H1 (cell line): Measurements from ENCODE around the gene ZDHHC11B. TPM values are rescaled to one million over a fixed set of nuclear protein-coding genes. Genes with fewer than 3 reads are reported as not detected.

Experiments used
- CTCF ChIA-PET: fragments of 300-600 bp; sonication (Branson Sonifier 250); formaldehyde crosslinking; loops from one replicate; lab custom pipeline; 2021; ENCODE audit not compliant: partially characterized antibody; lab: Charles Lee
- POLR2A ChIA-PET: fragments of 300-600 bp; sonication (Branson Sonifier 250); formaldehyde crosslinking; loops from one replicate; lab custom pipeline; 2021; ENCODE audit warnings: inconsistent platforms; ENCODE audit not compliant: partially characterized antibody; lab: Charles Lee
- DNase-seq, 2 experiments: peaks; one replicate each; pipeline versions ENCODE4 v3.0.0 to v3.0.0-alpha.2; 2010 to 2022; ENCODE audit warnings: low spot score in 2 of 2, low read depth in 1 of 2, mixed read lengths in 1 of 2
- FAIRE-seq: peaks from 2 replicates; lab custom pipeline; 2011; peaks lifted over from hg19 to GRCh38; lab: Jason Lieb, UNC
- H2AFZ ChIP-seq: 2 replicates; pipeline ENCODE4 v1.8.1; 2012; ENCODE audit warnings: low read length, inconsistent platforms
- H2AK5ac ChIP-seq: 2 replicates; pipeline ENCODE4 v1.6.1; 2013; ENCODE audit warnings: low read depth, low read length
- H2BK120ac ChIP-seq: replicated peaks from 2 replicates; pipeline ENCODE3; 2013; ENCODE audit warnings: low read depth, low read length, inconsistent platforms
- H2BK12ac ChIP-seq: 2 replicates; pipeline ENCODE4 v1.6.1; 2013; ENCODE audit warnings: low read depth, low read length
- H2BK15ac ChIP-seq: 2 replicates; pipeline ENCODE4 v1.6.1; 2013; ENCODE audit warnings: low read length
- H2BK20ac ChIP-seq: 2 replicates; pipeline ENCODE4 v1.6.1; 2013; ENCODE audit warnings: low read length
- H2BK5ac ChIP-seq: 2 replicates; pipeline ENCODE4 v1.6.1; 2013; ENCODE audit warnings: low read depth, low read length
- H3K14ac ChIP-seq: 2 replicates; pipeline ENCODE4 v1.6.1; 2013; ENCODE audit warnings: inconsistent platforms; ENCODE audit not compliant: insufficient read length
- H3K18ac ChIP-seq: 2 replicates; pipeline ENCODE4 v1.6.1; 2013; ENCODE audit warnings: low read length; ENCODE audit errors: extremely low read depth
- H3K23ac ChIP-seq: 2 replicates; pipeline ENCODE4 v1.6.1; 2013; ENCODE audit warnings: inconsistent platforms; ENCODE audit not compliant: insufficient read length
- H3K23me2 ChIP-seq: 2 replicates; pipeline ENCODE4 v1.6.1; 2013; ENCODE audit warnings: low read depth, low read length
- H3K27ac ChIP-seq: 2 replicates; pipeline ENCODE4 v1.6.1; 2011; ENCODE audit warnings: low read depth, low read length, inconsistent platforms
- H3K27me3 ChIP-seq, 4 experiments: replicated peaks in 1 of 4; 1 replicate in 1 of 4; 2 replicates in 3 of 4; pipeline versions ENCODE4 v1.6.1 to v1.8.1; 2011 to 2013; ENCODE audit warnings: low read length in 3 of 4, mild to moderate bottlenecking in 3 of 4, inconsistent platforms in 2 of 4, mixed read lengths in 2 of 4, moderate library complexity in 1 of 4; ENCODE audit not compliant: control insufficient read depth in 3 of 4, insufficient read depth in 3 of 4; ENCODE audit errors: extremely low read depth in 1 of 4
- H3K36me3 ChIP-seq, 4 experiments: 2 replicates each; pipeline versions ENCODE4 v1.6.1 to v1.8.1; 2011 to 2013; ENCODE audit warnings: mild to moderate bottlenecking in 4 of 4, low read length in 3 of 4, moderate library complexity in 2 of 4, control low read depth in 1 of 4, inconsistent platforms in 1 of 4; ENCODE audit not compliant: insufficient read depth in 4 of 4, control insufficient read depth in 2 of 4
- H3K4ac ChIP-seq: replicated peaks from 2 replicates; pipeline ENCODE3; 2013; ENCODE audit warnings: low read length, low read depth, mixed read lengths, inconsistent platforms; ENCODE audit not compliant: insufficient read length
- H3K4me1 ChIP-seq, 4 experiments: replicated peaks in 1 of 4; 1 replicate in 1 of 4; 2 replicates in 3 of 4; pipeline versions ENCODE4 v1.6.1 to v1.8.1; 2011 to 2013; ENCODE audit warnings: low read length in 3 of 4, inconsistent platforms in 2 of 4, mixed read lengths in 1 of 4; ENCODE audit not compliant: insufficient read depth in 4 of 4, control insufficient read depth in 3 of 4
- H3K4me2 ChIP-seq, 2 experiments: 2 replicates each; pipeline versions ENCODE4 v1.6.1 to v1.8.1; 2011 to 2013; ENCODE audit warnings: low read depth in 2 of 2, low read length in 2 of 2, control low read depth in 1 of 2, inconsistent platforms in 1 of 2, mild to moderate bottlenecking in 1 of 2; ENCODE audit not compliant: insufficient read depth in 1 of 2
- H3K4me3 ChIP-seq, 4 experiments: fragments of 200-600, 300-600 bp in 1 of 4; sonication (generic), shearing (Covaris generic), sonication (Bioruptor Twin) in 1 of 4; 2 replicates each; pipeline versions ENCODE4 v1.5.1 to v1.8.1; 2011 to 2016; ENCODE audit warnings: low read length in 4 of 4, low read depth in 3 of 4, control low read depth in 2 of 4, inconsistent platforms in 2 of 4, mild to moderate bottlenecking in 2 of 4, mixed read lengths in 1 of 4, moderate library complexity in 1 of 4; ENCODE audit not compliant: insufficient read depth in 2 of 4; ENCODE audit errors: extremely low read depth in 1 of 4
- H3K56ac ChIP-seq: replicated peaks from 2 replicates; pipeline ENCODE3; 2013; ENCODE audit warnings: low read depth, mild to moderate bottlenecking, mixed read lengths, low read length, inconsistent platforms; ENCODE audit not compliant: insufficient read length
- H3K79me1 ChIP-seq: 2 replicates; pipeline ENCODE4 v1.6.1; 2013; ENCODE audit warnings: low read depth, low read length, control low read depth
- H3K79me2 ChIP-seq, 2 experiments: 2 replicates each; pipeline versions ENCODE4 v1.6.1 to v1.8.1; 2012 to 2013; ENCODE audit warnings: low read length in 2 of 2, mild to moderate bottlenecking in 2 of 2, inconsistent platforms in 1 of 2; ENCODE audit not compliant: insufficient read depth in 2 of 2, control insufficient read depth in 1 of 2
- H3K9ac ChIP-seq, 4 experiments: replicated peaks in 1 of 4; 1 replicate in 1 of 4; 2 replicates in 3 of 4; pipeline versions ENCODE4 v1.6.1 to v1.8.1; 2011 to 2013; ENCODE audit warnings: low read depth in 3 of 4, low read length in 3 of 4, control low read depth in 2 of 4, mild to moderate bottlenecking in 2 of 4, moderate library complexity in 2 of 4, inconsistent platforms in 1 of 4; ENCODE audit errors: extremely low read depth in 1 of 4
- H3K9me3 ChIP-seq, 2 experiments: 2 replicates each; pipeline versions ENCODE4 v1.6.1 to v1.8.1; 2012 to 2013; ENCODE audit warnings: mild to moderate bottlenecking in 2 of 2, moderate library complexity in 2 of 2, control low read depth in 1 of 2, inconsistent platforms in 1 of 2, low read depth in 1 of 2, low read length in 1 of 2, mixed read lengths in 1 of 2; ENCODE audit not compliant: insufficient read depth in 2 of 2
- H4K20me1 ChIP-seq, 2 experiments: replicated peaks in 1 of 2; 2 replicates each; pipeline versions ENCODE3 to v1.8.1; 2011 to 2013; ENCODE audit warnings: inconsistent platforms in 2 of 2, low read length in 2 of 2, mild to moderate bottlenecking in 1 of 2; ENCODE audit not compliant: insufficient read depth in 2 of 2, control insufficient read depth in 1 of 2
- H4K5ac ChIP-seq: 2 replicates; pipeline ENCODE4 v1.6.1; 2013; ENCODE audit warnings: low read length, low read depth, mixed read lengths, inconsistent platforms; ENCODE audit not compliant: insufficient read length
- H4K8ac ChIP-seq: 2 replicates; pipeline ENCODE4 v1.8.0; 2013; ENCODE audit warnings: mild to moderate bottlenecking, moderate library complexity, low read length, inconsistent platforms; ENCODE audit not compliant: insufficient read depth; ENCODE audit errors: extremely low read depth
- H4K91ac ChIP-seq: replicated peaks from 2 replicates; pipeline ENCODE3; 2013; ENCODE audit warnings: low read length, mixed read lengths, inconsistent platforms; ENCODE audit not compliant: insufficient read length
- ASH2L ChIP-seq: fragments of 200-600, 300-600 bp; sonication (generic); IDR thresholded peaks from one replicate; pipeline ENCODE4 v1.7.1; 2017; ENCODE audit warnings: low read length
- BCL11A ChIP-seq, 2 experiments: IDR thresholded peaks; one replicate each; pipeline ENCODE4 v1.6.1; 2011; ENCODE audit warnings: low read depth in 2 of 2, low read length in 2 of 2, mild to moderate bottlenecking in 2 of 2
- CBX8 ChIP-seq: fragments of 300-800, 300-1000 bp; sonication (generic); IDR thresholded peaks from 2 replicates; pipeline ENCODE4 v1.7.1; 2016; ENCODE audit warnings: low read depth, low read length, borderline replicate concordance
- CHD1 ChIP-seq: IDR thresholded peaks from 2 replicates; pipeline ENCODE4 v1.6.1; 2012; ENCODE audit warnings: low read depth, low read length, improper control_type of control experiment
- CTBP2 ChIP-seq: IDR thresholded peaks from 2 replicates; pipeline ENCODE4 v1.7.0; 2011; ENCODE audit warnings: borderline replicate concordance, mild to moderate bottlenecking, moderate library complexity, mixed read lengths, low read length; ENCODE audit not compliant: insufficient read depth, insufficient read length
- HDAC2 ChIP-seq, 2 experiments: fragments of 300-600 bp in 1 of 2; sonication (generic) in 1 of 2; IDR thresholded peaks; 2 replicates each; pipeline ENCODE4 v1.6.1; 2011 to 2012; ENCODE audit warnings: low read depth in 2 of 2, low read length in 2 of 2, mild to moderate bottlenecking in 2 of 2, moderate library complexity in 2 of 2, borderline replicate concordance in 1 of 2, inconsistent platforms in 1 of 2
- KDM4A ChIP-seq: IDR thresholded peaks from one replicate; pipeline ENCODE4 v1.7.1; 2012; ENCODE audit warnings: low read depth, mild to moderate bottlenecking, moderate library complexity, low read length, inconsistent platforms; ENCODE audit not compliant: severe bottlenecking
- RXRA ChIP-seq: IDR thresholded peaks from 2 replicates; pipeline ENCODE4 v1.6.1; 2011; ENCODE audit warnings: low read depth, mild to moderate bottlenecking, low read length, moderate library complexity; ENCODE audit not compliant: insufficient read depth
- SIRT6 ChIP-seq: IDR thresholded peaks from one replicate; pipeline ENCODE4 v1.7.1; 2012; ENCODE audit warnings: low read length, inconsistent platforms
- SP1 ChIP-seq: IDR thresholded peaks from 2 replicates; pipeline ENCODE4 v1.6.1; 2011; ENCODE audit warnings: low read depth, low read length
- TAF7 ChIP-seq: optimal IDR thresholded peaks from 2 replicates; pipeline ENCODE3; 2011; ENCODE audit warnings: low read depth, mild to moderate bottlenecking, inconsistent platforms, low read length, moderate library complexity, borderline replicate concordance
- WGBS, 2 experiments: shearing (Covaris generic) in 1 of 2; methylation state at CpG; one replicate each; pipeline versions ENCODE4 v1.1.6 to v1.1.7; 2013 to 2015; ENCODE audit warnings: low lambda C conversion rate in 2 of 2, mixed read lengths in 2 of 2, inconsistent platforms in 1 of 2, low coverage in 1 of 2, missing lambda C conversion rate in 1 of 2; ENCODE audit not compliant: insufficient replicate concordance in 2 of 2, insufficient coverage in 1 of 2, insufficient read length in 1 of 2; ENCODE audit errors: extremely low coverage in 1 of 2, missing lambda C conversion rate in 1 of 2; 5-methylcytosine and 5-hydroxymethylcytosine counted together
- polyA plus RNA-seq, 7 experiments: library from polyadenylated mRNA; depleted of rRNA in 3 of 7; stranded (reverse) in 5 of 7; unstranded in 2 of 7; fragments of >200 nt in 5 of 7; fragments of 200-250 nt in 2 of 7; gene quantifications; 1 replicate in 5 of 7; 2 replicates in 1 of 7; 4 replicates in 1 of 7; pipeline versions ENCODE4 v1.2.1 to v1.2.3, GENCODE V29; 2011 to 2013; ENCODE audit warnings: missing spikeins in 2 of 7, mixed read lengths in 2 of 7
- total RNA-seq: library from RNA; stranded (reverse); fragmentation: NEBNext Ultra II Directional; extraction: Animal tissue kit (Norgen Biotek cat#: 25700); gene quantifications from 2 replicates; pipeline ENCODE4 v1.2.1, GENCODE V29; 2021
- TF ChIP-seq, protein P1 (sequence below): IDR thresholded peaks from 2 replicates; pipeline ENCODE4 v1.6.1; 2011; ENCODE audit warnings: low read depth, mild to moderate bottlenecking, low read length; ENCODE audit not compliant: insufficient read depth

Gene ZDHHC11B
- total and polyA plus RNA-seq, 2 of the 8 experiments (the other 6 are each of a cell fraction or from before 2014, with no cell fraction given), result 0.29 to 2.5 TPM

DNA sequence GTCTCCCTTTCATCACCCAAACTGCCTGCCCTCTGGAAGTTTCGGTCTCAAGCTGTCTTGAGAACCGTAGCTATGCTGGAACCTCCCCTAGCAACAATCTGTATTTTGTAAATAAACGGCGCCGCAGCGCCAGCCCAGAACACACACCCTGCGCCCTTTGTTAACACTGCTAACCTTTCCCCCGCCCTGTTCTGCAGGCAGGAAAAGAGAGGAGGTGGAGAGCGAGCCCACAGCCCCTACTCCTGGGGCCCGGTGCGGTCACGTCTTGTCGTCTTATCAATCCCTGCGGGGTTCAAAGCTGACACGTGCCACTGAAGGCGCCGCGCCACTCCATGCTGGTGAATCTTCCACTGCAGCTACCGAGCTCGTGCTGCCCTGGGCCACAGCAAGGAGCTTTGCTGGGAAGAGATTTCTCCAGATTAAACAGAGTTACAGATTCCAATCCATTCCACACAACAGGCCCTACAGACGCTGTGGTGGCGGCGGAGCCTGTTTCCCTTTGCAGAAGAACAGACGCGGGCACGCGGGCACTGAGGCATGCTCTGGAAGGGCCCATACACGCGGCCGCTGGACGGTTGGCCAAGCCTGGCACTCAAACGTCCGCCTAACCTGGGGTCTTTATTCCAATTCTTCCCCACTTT lies 25.3 kb downstream of the ZDHHC11B start:
- Histone ChIP-seq H3K79me1 (peaks cover 2% of the 10 kb centered on the region; the same call in 1 of the 2 replicates), H2BK120ac (no peak overlapping the region), H4K91ac (no peak overlapping the region), H3K23me2 (no peaks in the 10 kb centered on the region), H4K8ac (no peak overlapping the region), H3K23ac (no peak overlapping the region), H2BK15ac (no peak overlapping the region), H3K36me3 (no peaks in the 10 kb centered on the region), H2BK12ac (no peak overlapping the region; the same call in 1 of the 2 replicates), H4K20me1 (peaks cover 0 to 4% of the 10 kb centered on the region in 2 experiments), H3K56ac (no peak overlapping the region), H4K5ac (no peak overlapping the region), H2BK20ac (no peak overlapping the region), H3K4me3 (no peak overlapping the region), H3K14ac (no peak overlapping the region), H3K4me2 (no peak overlapping the region), H3K18ac (no peak overlapping the region), H3K79me2 (no peaks in the 10 kb centered on the region), H3K4me1 (no peaks in the 10 kb centered on the region; a peak in 1 of 7 replicates), H3K4ac (no peak overlapping the region), H2AK5ac (no peak overlapping the region), H3K27me3 (no peaks in the 10 kb centered on the region; a peak in 1 of 7 replicates), H2BK5ac (no peak overlapping the region), H3K9ac (no peak overlapping the region), H3K9me3 (peaks cover 2 to 5% of the 10 kb centered on the region in 2 experiments; a peak in 3 of 4 replicates), H3K27ac (0 out of 2 replicates have a peak overlapping the region, but pooled peaks have one; percentile 8), H2AFZ (no peak overlapping the region)
- 86% methylated on average over 33 of the region's 33 CpGs; no CpG with 5 or more reads in 1 of the 2 experiments for WGBS, 2 experiments
- FAIRE-seq, result no peak
- no peak for DNase-seq
- ChIA-PET CTCF (interaction anchor here (1.0 to 3.2 kb wide), 8 partner anchors 14 to 116 kb away, joined by 3 to 29 read pairs (median 4); no protein-coding TSS in a partner anchor), POLR2A (interaction anchor here (1.6 kb wide), 1 partner anchor 133 kb away, joined by 3 read pairs; the partner anchor contains the start of genes BRD9 and TRIP13)
- TF ChIP-seq CHD1 (no peak), SP1 (no peak), SIRT6 (no peak), CBX8 (no peak), CTBP2 (no peak), TAF7 (no peak), BCL11A (IDR thresholded peaks at IDR 0.05; ENCODE audit: low read depth in 2 of 2, low read length in 2 of 2) (no peak), KDM4A (no peak), HDAC2 (IDR thresholded peaks at IDR 0.05; ENCODE audit: borderline replicate concordance in 1 of 2, low read depth in 2 of 2, low read length in 2 of 2) (no peak), ASH2L (no peak), RXRA (no peak)
- TF ChIP-seq, protein P1, sequence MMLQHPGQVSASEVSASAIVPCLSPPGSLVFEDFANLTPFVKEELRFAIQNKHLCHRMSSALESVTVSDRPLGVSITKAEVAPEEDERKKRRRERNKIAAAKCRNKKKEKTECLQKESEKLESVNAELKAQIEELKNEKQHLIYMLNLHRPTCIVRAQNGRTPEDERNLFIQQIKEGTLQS, result no peak
